Measurements from ENCODE around the gene CMTM2. TPM values are rescaled to one million over a fixed set of nuclear protein-coding genes. Genes with fewer than 3 reads are reported as not detected.

CMTM2 gene
- total RNA-seq, 2 experiments from 2014 or later = not detected

- POLR2A ChIA-PET = interaction anchor here (1.5 kb wide), 1 partner anchor 10 kb away, joined by 5 read pairs; no protein-coding TSS in a partner anchor
- H3K27me3 ChIP-seq (ENCODE audit: control insufficient read depth in 1 of 2, insufficient read depth in 2 of 2, low read length in 2 of 2) = no peaks in the 10 kb centered on the region
- no peak for DNase-seq
- peaks cover 4 to 10% of the 10 kb centered on the region in 2 experiments for H3K9me3 ChIP-seq (ENCODE audit: control insufficient read depth in 1 of 2, insufficient read depth in 1 of 2, low read length in 2 of 2)
- Mint-ChIP-seq H3K27ac (peak overlapping the region; percentile 45), H3K9me3 (no peaks in the 10 kb centered on the region), H3K27me3 (no peaks in the 10 kb centered on the region), H3K4me1 (ENCODE audit: low read depth) (peaks cover 47% of the 10 kb centered on the region), H3K4me3 (peak overlapping the region; percentile 30), H3K36me3 (ENCODE audit: low read depth) (peaks cover 10% of the 10 kb centered on the region)
- H3K4me1 ChIP-seq (ENCODE audit: insufficient read depth, low read length) = peaks cover 29% of the 10 kb centered on the region
- TF ChIP-seq, protein P1, sequence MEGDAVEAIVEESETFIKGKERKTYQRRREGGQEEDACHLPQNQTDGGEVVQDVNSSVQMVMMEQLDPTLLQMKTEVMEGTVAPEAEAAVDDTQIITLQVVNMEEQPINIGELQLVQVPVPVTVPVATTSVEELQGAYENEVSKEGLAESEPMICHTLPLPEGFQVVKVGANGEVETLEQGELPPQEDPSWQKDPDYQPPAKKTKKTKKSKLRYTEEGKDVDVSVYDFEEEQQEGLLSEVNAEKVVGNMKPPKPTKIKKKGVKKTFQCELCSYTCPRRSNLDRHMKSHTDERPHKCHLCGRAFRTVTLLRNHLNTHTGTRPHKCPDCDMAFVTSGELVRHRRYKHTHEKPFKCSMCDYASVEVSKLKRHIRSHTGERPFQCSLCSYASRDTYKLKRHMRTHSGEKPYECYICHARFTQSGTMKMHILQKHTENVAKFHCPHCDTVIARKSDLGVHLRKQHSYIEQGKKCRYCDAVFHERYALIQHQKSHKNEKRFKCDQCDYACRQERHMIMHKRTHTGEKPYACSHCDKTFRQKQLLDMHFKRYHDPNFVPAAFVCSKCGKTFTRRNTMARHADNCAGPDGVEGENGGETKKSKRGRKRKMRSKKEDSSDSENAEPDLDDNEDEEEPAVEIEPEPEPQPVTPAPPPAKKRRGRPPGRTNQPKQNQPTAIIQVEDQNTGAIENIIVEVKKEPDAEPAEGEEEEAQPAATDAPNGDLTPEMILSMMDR (IDR thresholded peaks at IDR 0.05) = no peak
- no peaks in the 10 kb centered on the region for H3K36me3 ChIP-seq (ENCODE audit: insufficient read depth, low read length)
- H3K27ac ChIP-seq (ENCODE audit: low read depth in 1 of 2, low read length in 2 of 2) = no peak overlapping the region
- ATAC-seq (ENCODE audit: poor library complexity) = no peak
- intact Hi-C loops (cut with DNase I, micrococcal nuclease) = no loop called here
- CTCF ChIA-PET = interaction anchor here (1.9 to 2.2 kb wide), 2 partner anchors 8 to 11 kb away, joined by 9 to 11 read pairs; no protein-coding TSS in a partner anchor
- no peak overlapping the region for H3K4me3 ChIP-seq (ENCODE audit: low read length)
Observed at GRCh38 chr16:66600477-66600876, 21.2 kb downstream of the CMTM2 start.

DNA sequence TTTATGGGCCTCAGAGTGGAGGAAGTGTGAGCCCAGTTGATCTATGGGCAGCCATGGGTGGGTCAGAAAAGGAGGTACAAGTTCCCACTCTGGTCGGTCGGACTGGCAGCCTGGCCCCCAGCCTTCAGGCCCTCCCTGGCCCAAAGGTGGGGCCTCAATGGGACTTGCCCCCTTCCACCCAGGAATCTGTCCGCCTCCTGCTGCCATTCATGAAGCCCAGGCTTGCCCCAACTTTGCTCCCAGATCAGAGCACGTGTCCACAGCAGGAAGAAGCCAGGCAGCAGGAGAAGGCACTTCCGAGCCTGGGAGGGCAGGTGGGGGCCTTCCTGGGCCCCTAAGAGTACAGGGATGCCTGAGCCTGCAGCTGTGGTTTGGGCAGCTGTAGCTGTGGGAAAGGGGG lies 22.2 kb downstream of the CMTM2 start:
- ATAC-seq (ENCODE audit: poor library complexity) = no peak
- H3K9me3 ChIP-seq (ENCODE audit: control insufficient read depth in 1 of 2, insufficient read depth in 1 of 2, low read length in 2 of 2) = peaks cover 4 to 10% of the 10 kb centered on the region in 2 experiments
- Mint-ChIP-seq H3K36me3 (ENCODE audit: low read depth) (peaks cover 10% of the 10 kb centered on the region), H3K4me1 (ENCODE audit: low read depth) (peaks cover 56% of the 10 kb centered on the region), H3K27ac (no peak overlapping the region), H3K27me3 (no peaks in the 10 kb centered on the region), H3K4me3 (no peak overlapping the region), H3K9me3 (no peaks in the 10 kb centered on the region)
- intact Hi-C loops (cut with DNase I, micrococcal nuclease) = no loop called here
- ChIA-PET CTCF (interaction anchor here (1.0 kb wide), 1 partner anchor 12 kb away, joined by 5 read pairs; no protein-coding TSS in a partner anchor), POLR2A (no interaction called here)
- H3K4me1 ChIP-seq (ENCODE audit: insufficient read depth, low read length) = peaks cover 39% of the 10 kb centered on the region
- DNase-seq = no peak
- no peak overlapping the region for H3K27ac ChIP-seq (ENCODE audit: low read depth in 1 of 2, low read length in 2 of 2)
- H3K36me3 ChIP-seq (ENCODE audit: insufficient read depth, low read length) = no peaks in the 10 kb centered on the region
- TF ChIP-seq, protein P1 (IDR thresholded peaks at IDR 0.05) = no peak
- H3K4me3 ChIP-seq (ENCODE audit: low read length) = no peak overlapping the region
- no peaks in the 10 kb centered on the region for H3K27me3 ChIP-seq (ENCODE audit: control insufficient read depth in 1 of 2, insufficient read depth in 2 of 2, low read length in 2 of 2)

DNA sequence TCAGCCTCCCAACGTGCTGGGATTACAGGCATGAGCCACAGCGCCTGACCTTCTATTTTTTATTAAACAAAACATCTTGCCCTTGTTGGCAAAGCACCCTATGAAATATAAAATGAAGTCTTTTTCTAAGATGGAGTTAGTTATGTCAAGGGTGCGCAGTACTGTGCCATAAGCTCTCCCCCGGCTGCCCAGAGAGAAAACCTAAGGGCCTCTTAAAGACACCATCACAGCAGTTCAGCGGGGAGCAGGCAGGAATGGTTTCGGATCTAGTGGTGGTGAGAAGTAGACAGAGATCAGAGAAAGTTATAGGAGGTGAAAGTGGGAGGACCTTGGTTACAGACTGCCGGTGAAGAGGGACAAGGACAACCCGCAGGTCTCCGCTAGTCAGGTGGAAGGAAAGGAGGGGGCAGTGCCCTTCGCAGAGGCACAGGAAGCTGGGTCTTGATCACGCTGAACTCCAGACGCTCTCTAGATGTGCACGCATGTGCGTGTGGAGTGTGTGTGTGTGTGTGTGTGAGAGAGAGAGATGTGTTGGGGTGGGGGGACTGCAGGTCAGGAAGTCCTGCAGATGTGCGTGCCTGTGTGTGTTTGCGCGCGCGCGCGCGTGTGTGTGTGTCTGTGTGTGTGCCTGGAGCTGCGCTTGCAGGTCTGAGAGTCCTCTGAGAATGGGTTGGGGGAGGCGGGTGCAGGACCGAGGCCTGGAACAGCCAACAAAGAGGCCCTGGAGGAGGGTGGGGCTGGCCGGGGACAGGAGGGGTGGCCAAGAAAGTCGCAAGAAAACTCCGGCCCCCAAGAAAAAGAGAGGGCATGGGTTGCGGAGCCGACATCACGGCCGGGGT lies 24.5 kb downstream of the CMTM2 start:
- Mint-ChIP-seq H3K27ac (peak overlapping the region; percentile 89), H3K9me3 (no peaks in the 10 kb centered on the region), H3K27me3 (no peaks in the 10 kb centered on the region), H3K36me3 (ENCODE audit: low read depth) (peaks cover 18% of the 10 kb centered on the region), H3K4me3 (peak overlapping the region; percentile 95), H3K4me1 (ENCODE audit: low read depth) (peaks cover 62% of the 10 kb centered on the region)
- Histone ChIP-seq H3K36me3 (ENCODE audit: insufficient read depth, low read length) (peaks cover 2% of the 10 kb centered on the region), H3K4me3 (ENCODE audit: low read length) (peak overlapping the region; percentile 86), H3K9me3 (ENCODE audit: control insufficient read depth in 1 of 2, insufficient read depth in 1 of 2, low read length in 2 of 2) (peaks cover 4 to 10% of the 10 kb centered on the region in 2 experiments), H3K4me1 (ENCODE audit: insufficient read depth, low read length) (peaks cover 47% of the 10 kb centered on the region), H3K27me3 (ENCODE audit: control insufficient read depth in 1 of 2, insufficient read depth in 2 of 2, low read length in 2 of 2) (no peaks in the 10 kb centered on the region), H3K27ac (ENCODE audit: low read depth in 1 of 2, low read length in 2 of 2) (peak overlapping the region; percentile 62 to 74)
- DNase-seq = peak; percentile 59 to 95 (median 76)
- CTCF ChIA-PET = interaction anchor here (0.6 to 2.6 kb wide), 8 partner anchors 14 to 197 kb away, joined by 3 to 17 read pairs (median 4); no protein-coding TSS in a partner anchor
- ATAC-seq (ENCODE audit: poor library complexity) = peak; percentile 77
- POLR2A ChIA-PET = interaction anchor here (0.6 to 2.7 kb wide), 18 partner anchors 14 to 227 kb away, joined by 3 to 40 read pairs (median 6); partner anchors contain the start of genes CKLF, CMTM2, CMTM4 and NAE1
- intact Hi-C loops (cut with DNase I, micrococcal nuclease) = loop anchor here (1.0 to 2.0 kb wide), 6 partner anchors 13 to 195 kb away; partner anchors contain the start of gene CKLF (in 1 of the 2)
- TF ChIP-seq, protein P1 (IDR thresholded peaks at IDR 0.05) = no peak

Data from CD4-positive, alpha-beta T cell (primary cell).